SK-N-SH treated with all-trans-retinoic acid at 6 μM for 48 hours (cell line): Measurements from ENCODE around the gene TCEAL3.

Experiments used
- BACH2 ChIP-seq: fragments of 250-450 bp; sonication (Bioruptor Pico); IDR thresholded peaks from 2 replicates; pipeline ENCODE4 v1.9.0; 2021; ENCODE audit warnings: mild to moderate bottlenecking, borderline replicate concordance
- OSR1 ChIP-seq: fragments of 250-450 bp; sonication (Bioruptor Pico); IDR thresholded peaks from 2 replicates; pipeline ENCODE4 v1.8.0; 2022; ENCODE audit warnings: moderate library complexity, mild to moderate bottlenecking, inconsistent platforms
- TF ChIP-seq, protein P1 (sequence below): fragments of 250-450 bp; sonication (Bioruptor Pico); IDR thresholded peaks from 2 replicates; pipeline ENCODE4 v1.8.0; 2020; ENCODE audit warnings: mild to moderate bottlenecking, moderate library complexity, borderline replicate concordance

DNA sequence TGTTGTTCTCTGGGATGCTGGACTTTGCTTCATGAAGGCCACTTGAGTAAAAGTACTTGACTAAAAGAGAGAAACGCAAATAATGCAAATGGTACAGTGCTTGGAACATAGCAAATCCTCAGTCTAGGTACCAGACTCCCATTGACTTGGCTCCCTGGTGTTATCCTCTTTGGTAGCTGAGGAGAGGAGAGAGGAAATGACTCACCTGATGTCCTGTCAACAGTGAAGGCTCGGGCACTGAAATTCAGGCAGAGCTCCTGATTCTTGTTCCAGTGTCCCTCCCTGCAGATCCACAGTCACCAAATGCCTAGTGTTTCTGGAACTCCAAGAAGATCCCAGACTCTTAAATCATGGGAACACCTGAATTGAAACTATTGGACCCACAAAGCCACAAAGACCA, 45.0 kb upstream of the TCEAL3 start:
- no peak for TF ChIP-seq BACH2
- no peak for TF ChIP-seq OSR1
- TF ChIP-seq, protein P1, sequence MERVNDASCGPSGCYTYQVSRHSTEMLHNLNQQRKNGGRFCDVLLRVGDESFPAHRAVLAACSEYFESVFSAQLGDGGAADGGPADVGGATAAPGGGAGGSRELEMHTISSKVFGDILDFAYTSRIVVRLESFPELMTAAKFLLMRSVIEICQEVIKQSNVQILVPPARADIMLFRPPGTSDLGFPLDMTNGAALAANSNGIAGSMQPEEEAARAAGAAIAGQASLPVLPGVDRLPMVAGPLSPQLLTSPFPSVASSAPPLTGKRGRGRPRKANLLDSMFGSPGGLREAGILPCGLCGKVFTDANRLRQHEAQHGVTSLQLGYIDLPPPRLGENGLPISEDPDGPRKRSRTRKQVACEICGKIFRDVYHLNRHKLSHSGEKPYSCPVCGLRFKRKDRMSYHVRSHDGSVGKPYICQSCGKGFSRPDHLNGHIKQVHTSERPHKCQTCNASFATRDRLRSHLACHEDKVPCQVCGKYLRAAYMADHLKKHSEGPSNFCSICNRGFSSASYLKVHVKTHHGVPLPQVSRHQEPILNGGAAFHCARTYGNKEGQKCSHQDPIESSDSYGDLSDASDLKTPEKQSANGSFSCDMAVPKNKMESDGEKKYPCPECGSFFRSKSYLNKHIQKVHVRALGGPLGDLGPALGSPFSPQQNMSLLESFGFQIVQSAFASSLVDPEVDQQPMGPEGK: no peak
